H1 (cell line): ENCODE measurements around the gene CIAO2B. TPM values are rescaled to one million over a fixed set of nuclear protein-coding genes. Genes with fewer than 3 reads are reported as not detected.

Experiments used
- CTCF ChIA-PET: fragments of 300-600 bp; sonication (Branson Sonifier 250); formaldehyde crosslinking; loops from one replicate; lab custom pipeline; 2021; ENCODE audit not compliant: partially characterized antibody; lab: Charles Lee
- POLR2A ChIA-PET: fragments of 300-600 bp; sonication (Branson Sonifier 250); formaldehyde crosslinking; loops from one replicate; lab custom pipeline; 2021; ENCODE audit warnings: inconsistent platforms; ENCODE audit not compliant: partially characterized antibody; lab: Charles Lee
- DNase-seq, 2 experiments: peaks; one replicate each; pipeline versions ENCODE4 v3.0.0 to v3.0.0-alpha.2; 2010 to 2022; ENCODE audit warnings: low spot score in 2 of 2, low read depth in 1 of 2, mixed read lengths in 1 of 2
- FAIRE-seq: peaks from 2 replicates; lab custom pipeline; 2011; peaks lifted over from hg19 to GRCh38; lab: Jason Lieb, UNC
- H2AFZ ChIP-seq: 2 replicates; pipeline ENCODE4 v1.8.1; 2012; ENCODE audit warnings: low read length, inconsistent platforms
- H2AK5ac ChIP-seq: 2 replicates; pipeline ENCODE4 v1.6.1; 2013; ENCODE audit warnings: low read depth, low read length
- H2BK120ac ChIP-seq: replicated peaks from 2 replicates; pipeline ENCODE3; 2013; ENCODE audit warnings: low read depth, low read length, inconsistent platforms
- H2BK12ac ChIP-seq: 2 replicates; pipeline ENCODE4 v1.6.1; 2013; ENCODE audit warnings: low read depth, low read length
- H2BK15ac ChIP-seq: 2 replicates; pipeline ENCODE4 v1.6.1; 2013; ENCODE audit warnings: low read length
- H2BK20ac ChIP-seq: 2 replicates; pipeline ENCODE4 v1.6.1; 2013; ENCODE audit warnings: low read length
- H2BK5ac ChIP-seq: 2 replicates; pipeline ENCODE4 v1.6.1; 2013; ENCODE audit warnings: low read depth, low read length
- H3K14ac ChIP-seq: 2 replicates; pipeline ENCODE4 v1.6.1; 2013; ENCODE audit warnings: inconsistent platforms; ENCODE audit not compliant: insufficient read length
- H3K18ac ChIP-seq: 2 replicates; pipeline ENCODE4 v1.6.1; 2013; ENCODE audit warnings: low read length; ENCODE audit errors: extremely low read depth
- H3K23ac ChIP-seq: 2 replicates; pipeline ENCODE4 v1.6.1; 2013; ENCODE audit warnings: inconsistent platforms; ENCODE audit not compliant: insufficient read length
- H3K23me2 ChIP-seq: 2 replicates; pipeline ENCODE4 v1.6.1; 2013; ENCODE audit warnings: low read depth, low read length
- H3K27ac ChIP-seq: 2 replicates; pipeline ENCODE4 v1.6.1; 2011; ENCODE audit warnings: low read depth, low read length, inconsistent platforms
- H3K27me3 ChIP-seq, 4 experiments: replicated peaks in 1 of 4; 1 replicate in 1 of 4; 2 replicates in 3 of 4; pipeline versions ENCODE4 v1.6.1 to v1.8.1; 2011 to 2013; ENCODE audit warnings: low read length in 3 of 4, mild to moderate bottlenecking in 3 of 4, inconsistent platforms in 2 of 4, mixed read lengths in 2 of 4, moderate library complexity in 1 of 4; ENCODE audit not compliant: control insufficient read depth in 3 of 4, insufficient read depth in 3 of 4; ENCODE audit errors: extremely low read depth in 1 of 4
- H3K36me3 ChIP-seq, 4 experiments: 2 replicates each; pipeline versions ENCODE4 v1.6.1 to v1.8.1; 2011 to 2013; ENCODE audit warnings: mild to moderate bottlenecking in 4 of 4, low read length in 3 of 4, moderate library complexity in 2 of 4, control low read depth in 1 of 4, inconsistent platforms in 1 of 4; ENCODE audit not compliant: insufficient read depth in 4 of 4, control insufficient read depth in 2 of 4
- H3K4ac ChIP-seq: replicated peaks from 2 replicates; pipeline ENCODE3; 2013; ENCODE audit warnings: low read length, low read depth, mixed read lengths, inconsistent platforms; ENCODE audit not compliant: insufficient read length
- H3K4me1 ChIP-seq, 4 experiments: replicated peaks in 1 of 4; 1 replicate in 1 of 4; 2 replicates in 3 of 4; pipeline versions ENCODE4 v1.6.1 to v1.8.1; 2011 to 2013; ENCODE audit warnings: low read length in 3 of 4, inconsistent platforms in 2 of 4, mixed read lengths in 1 of 4; ENCODE audit not compliant: insufficient read depth in 4 of 4, control insufficient read depth in 3 of 4
- H3K4me2 ChIP-seq, 2 experiments: 2 replicates each; pipeline versions ENCODE4 v1.6.1 to v1.8.1; 2011 to 2013; ENCODE audit warnings: low read depth in 2 of 2, low read length in 2 of 2, control low read depth in 1 of 2, inconsistent platforms in 1 of 2, mild to moderate bottlenecking in 1 of 2; ENCODE audit not compliant: insufficient read depth in 1 of 2
- H3K4me3 ChIP-seq, 4 experiments: fragments of 200-600, 300-600 bp in 1 of 4; sonication (generic), shearing (Covaris generic), sonication (Bioruptor Twin) in 1 of 4; 2 replicates each; pipeline versions ENCODE4 v1.5.1 to v1.8.1; 2011 to 2016; ENCODE audit warnings: low read length in 4 of 4, low read depth in 3 of 4, control low read depth in 2 of 4, inconsistent platforms in 2 of 4, mild to moderate bottlenecking in 2 of 4, mixed read lengths in 1 of 4, moderate library complexity in 1 of 4; ENCODE audit not compliant: insufficient read depth in 2 of 4; ENCODE audit errors: extremely low read depth in 1 of 4
- H3K56ac ChIP-seq: replicated peaks from 2 replicates; pipeline ENCODE3; 2013; ENCODE audit warnings: low read depth, mild to moderate bottlenecking, mixed read lengths, low read length, inconsistent platforms; ENCODE audit not compliant: insufficient read length
- H3K79me1 ChIP-seq: 2 replicates; pipeline ENCODE4 v1.6.1; 2013; ENCODE audit warnings: low read depth, low read length, control low read depth
- H3K79me2 ChIP-seq, 2 experiments: 2 replicates each; pipeline versions ENCODE4 v1.6.1 to v1.8.1; 2012 to 2013; ENCODE audit warnings: low read length in 2 of 2, mild to moderate bottlenecking in 2 of 2, inconsistent platforms in 1 of 2; ENCODE audit not compliant: insufficient read depth in 2 of 2, control insufficient read depth in 1 of 2
- H3K9ac ChIP-seq, 4 experiments: replicated peaks in 1 of 4; 1 replicate in 1 of 4; 2 replicates in 3 of 4; pipeline versions ENCODE4 v1.6.1 to v1.8.1; 2011 to 2013; ENCODE audit warnings: low read depth in 3 of 4, low read length in 3 of 4, control low read depth in 2 of 4, mild to moderate bottlenecking in 2 of 4, moderate library complexity in 2 of 4, inconsistent platforms in 1 of 4; ENCODE audit errors: extremely low read depth in 1 of 4
- H3K9me3 ChIP-seq, 2 experiments: 2 replicates each; pipeline versions ENCODE4 v1.6.1 to v1.8.1; 2012 to 2013; ENCODE audit warnings: mild to moderate bottlenecking in 2 of 2, moderate library complexity in 2 of 2, control low read depth in 1 of 2, inconsistent platforms in 1 of 2, low read depth in 1 of 2, low read length in 1 of 2, mixed read lengths in 1 of 2; ENCODE audit not compliant: insufficient read depth in 2 of 2
- H4K20me1 ChIP-seq, 2 experiments: replicated peaks in 1 of 2; 2 replicates each; pipeline versions ENCODE3 to v1.8.1; 2011 to 2013; ENCODE audit warnings: inconsistent platforms in 2 of 2, low read length in 2 of 2, mild to moderate bottlenecking in 1 of 2; ENCODE audit not compliant: insufficient read depth in 2 of 2, control insufficient read depth in 1 of 2
- H4K5ac ChIP-seq: 2 replicates; pipeline ENCODE4 v1.6.1; 2013; ENCODE audit warnings: low read length, low read depth, mixed read lengths, inconsistent platforms; ENCODE audit not compliant: insufficient read length
- H4K8ac ChIP-seq: 2 replicates; pipeline ENCODE4 v1.8.0; 2013; ENCODE audit warnings: mild to moderate bottlenecking, moderate library complexity, low read length, inconsistent platforms; ENCODE audit not compliant: insufficient read depth; ENCODE audit errors: extremely low read depth
- H4K91ac ChIP-seq: replicated peaks from 2 replicates; pipeline ENCODE3; 2013; ENCODE audit warnings: low read length, mixed read lengths, inconsistent platforms; ENCODE audit not compliant: insufficient read length
- CBX5 ChIP-seq: fragments of 300-800, 300-1000 bp; sonication (generic); IDR thresholded peaks from 2 replicates; pipeline ENCODE4 v1.7.1; 2016; ENCODE audit warnings: antibody characterized with exemption, low read length, low read depth
- HDAC2 ChIP-seq, 2 experiments: fragments of 300-600 bp in 1 of 2; sonication (generic) in 1 of 2; IDR thresholded peaks; 2 replicates each; pipeline ENCODE4 v1.6.1; 2011 to 2012; ENCODE audit warnings: low read depth in 2 of 2, low read length in 2 of 2, mild to moderate bottlenecking in 2 of 2, moderate library complexity in 2 of 2, borderline replicate concordance in 1 of 2, inconsistent platforms in 1 of 2
- KDM1A ChIP-seq: fragments of 200-600, 300-600 bp; sonication (generic); IDR thresholded peaks from 2 replicates; pipeline ENCODE4 v1.7.1; 2016; ENCODE audit warnings: mild to moderate bottlenecking, low read length, borderline replicate concordance
- NANOG ChIP-seq: IDR thresholded peaks from 2 replicates; pipeline ENCODE4 v1.6.1; 2011; ENCODE audit warnings: low read length, low read depth, mild to moderate bottlenecking, inconsistent platforms; ENCODE audit not compliant: insufficient read depth, poor library complexity, severe bottlenecking
- WGBS, 2 experiments: shearing (Covaris generic) in 1 of 2; methylation state at CpG; one replicate each; pipeline versions ENCODE4 v1.1.6 to v1.1.7; 2013 to 2015; ENCODE audit warnings: low lambda C conversion rate in 2 of 2, mixed read lengths in 2 of 2, inconsistent platforms in 1 of 2, low coverage in 1 of 2, missing lambda C conversion rate in 1 of 2; ENCODE audit not compliant: insufficient replicate concordance in 2 of 2, insufficient coverage in 1 of 2, insufficient read length in 1 of 2; ENCODE audit errors: extremely low coverage in 1 of 2, missing lambda C conversion rate in 1 of 2; 5-methylcytosine and 5-hydroxymethylcytosine counted together
- polyA plus RNA-seq, 7 experiments: library from polyadenylated mRNA; depleted of rRNA in 3 of 7; stranded (reverse) in 5 of 7; unstranded in 2 of 7; fragments of >200 nt in 5 of 7; fragments of 200-250 nt in 2 of 7; gene quantifications; 1 replicate in 5 of 7; 2 replicates in 1 of 7; 4 replicates in 1 of 7; pipeline versions ENCODE4 v1.2.1 to v1.2.3, GENCODE V29; 2011 to 2013; ENCODE audit warnings: missing spikeins in 2 of 7, mixed read lengths in 2 of 7
- total RNA-seq: library from RNA; stranded (reverse); fragmentation: NEBNext Ultra II Directional; extraction: Animal tissue kit (Norgen Biotek cat#: 25700); gene quantifications from 2 replicates; pipeline ENCODE4 v1.2.1, GENCODE V29; 2021
- TF ChIP-seq, protein P1 (sequence below): IDR thresholded peaks from 2 replicates; pipeline ENCODE4 v1.6.1; 2012; ENCODE audit warnings: inconsistent platforms

The CIAO2B gene
- total and polyA plus RNA-seq, 2 of the 8 experiments (the other 6 are each of a cell fraction or from before 2014, with no cell fraction given), result 65.6 to 248 TPM

DNA sequence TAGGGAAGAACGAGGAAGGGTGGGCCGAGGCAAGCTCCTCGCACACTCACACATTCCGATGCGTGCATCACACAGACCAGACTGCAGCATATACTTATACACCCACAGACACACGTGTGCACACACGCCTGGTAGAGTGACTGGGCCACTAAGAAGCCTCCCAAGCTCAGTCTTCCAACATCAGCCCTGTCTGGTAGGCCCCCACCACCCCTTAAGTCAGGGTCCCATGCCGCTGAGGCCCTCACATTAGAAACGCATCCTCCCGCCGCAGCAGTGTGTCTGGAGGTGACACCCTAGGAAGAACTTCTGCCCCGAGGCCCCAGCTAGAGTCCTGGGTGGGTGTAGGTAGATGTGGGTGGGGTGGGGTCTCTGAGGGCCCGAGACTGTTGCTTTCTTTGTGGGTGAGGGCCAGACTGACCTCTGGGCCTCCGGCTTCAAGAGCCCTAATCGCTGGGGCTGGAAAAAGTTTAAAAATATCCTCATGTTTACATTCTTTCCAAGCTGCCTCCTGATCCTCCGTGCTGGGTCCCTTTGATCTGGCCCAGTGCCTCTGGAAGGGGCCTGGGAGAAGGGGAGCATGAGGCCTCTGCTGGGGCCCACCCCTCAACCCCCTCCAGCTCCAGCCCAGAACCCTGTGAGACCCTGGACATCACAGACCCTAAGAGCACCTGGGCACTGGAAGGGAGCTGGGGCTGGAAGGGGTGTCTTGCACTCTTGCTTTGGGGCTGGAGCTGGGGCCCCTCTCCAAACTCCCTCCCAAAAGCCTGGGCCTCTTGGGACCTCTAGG, 29.2 kb downstream of the CIAO2B start:
- no peak overlapping the region for H2BK5ac ChIP-seq
- H3K4me1 ChIP-seq, result peaks cover 0 to 5% (median 3%) of the 10 kb centered on the region in 4 experiments; a peak in 4 of 7 replicates
- H4K8ac ChIP-seq, result no peak overlapping the region; the same call in 1 of the 2 replicates
- H3K23me2 ChIP-seq, result no peaks in the 10 kb centered on the region
- no peak overlapping the region; the same call in 1 of the 2 replicates for H3K18ac ChIP-seq
- H3K27ac ChIP-seq, result no peak overlapping the region
- no peak overlapping the region for H2BK12ac ChIP-seq
- no peak overlapping the region for H3K4me3 ChIP-seq
- H2BK15ac ChIP-seq, result no peak overlapping the region
- H3K36me3 ChIP-seq, result no peaks in the 10 kb centered on the region
- no peak for FAIRE-seq
- H3K56ac ChIP-seq, result no peak overlapping the region
- H3K4ac ChIP-seq, result no peak overlapping the region
- no peak overlapping the region for H2AK5ac ChIP-seq
- TF ChIP-seq HDAC2 (IDR thresholded peaks at IDR 0.05; ENCODE audit: borderline replicate concordance in 1 of 2, low read depth in 2 of 2, low read length in 2 of 2), result no peak
- TF ChIP-seq KDM1A, result no peak
- no peak for TF ChIP-seq CBX5
- no peak for TF ChIP-seq NANOG
- TF ChIP-seq, protein P1, sequence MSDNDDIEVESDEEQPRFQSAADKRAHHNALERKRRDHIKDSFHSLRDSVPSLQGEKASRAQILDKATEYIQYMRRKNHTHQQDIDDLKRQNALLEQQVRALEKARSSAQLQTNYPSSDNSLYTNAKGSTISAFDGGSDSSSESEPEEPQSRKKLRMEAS, result no peak
- no peak overlapping the region for H2BK20ac ChIP-seq
- DNase-seq, result no peak
- ChIA-PET POLR2A (interaction anchor here (0.9 to 1.2 kb wide), 3 partner anchors 15 to 38 kb away, joined by 3 read pairs; no protein-coding TSS in a partner anchor), CTCF (interaction anchor here (0.5 to 42.0 kb wide), 8 partner anchors 6 to 223 kb away, joined by 3 to 1009 read pairs (median 4); partner anchors contain the start of genes CDH16, CIAO2B, PDP2 and RRAD)
- no peak overlapping the region for H3K9ac ChIP-seq
- no peak overlapping the region for H2AFZ ChIP-seq
- no peaks in the 10 kb centered on the region for H3K79me1 ChIP-seq
- WGBS, 2 experiments, result 85% methylated on average over 11 of the region's 16 CpGs; no CpG with 5 or more reads in 1 of the 2 experiments
- H3K14ac ChIP-seq, result no peak overlapping the region
- H4K5ac ChIP-seq, result no peak overlapping the region
- no peaks in the 10 kb centered on the region; a peak in 1 of 7 replicates for H3K27me3 ChIP-seq
- H3K23ac ChIP-seq, result no peak overlapping the region
- H3K79me2 ChIP-seq, result no peaks in the 10 kb centered on the region
- H2BK120ac ChIP-seq, result no peak overlapping the region
- no peaks in the 10 kb centered on the region for H3K9me3 ChIP-seq
- no peak overlapping the region for H3K4me2 ChIP-seq
- no peaks in the 10 kb centered on the region for H4K20me1 ChIP-seq
- H4K91ac ChIP-seq, result no peak overlapping the region
